Upper lobe of right lung (tissue), 1 donor: ENCODE measurements around the gene RCSD1. TPM values are rescaled to one million over a fixed set of nuclear protein-coding genes. Genes with fewer than 3 reads are reported as not detected.
A peak's percentile ranks its signal among the peaks of the same experiment; 100 is the strongest.

Experiments
- ATAC-seq: fragments of 200-7000 bp; cut with Tn5 transposase; one replicate; pipeline ENCODE4 v1.9.1; 2020; ENCODE audit warnings: mild to moderate bottlenecking, moderate library complexity
- DNase-seq: peaks from one replicate; pipeline ENCODE4 v3.0.0-alpha.2; 2020
- H3K27ac ChIP-seq: fragments of 200-600 bp; one replicate; pipeline ENCODE4 v1.8.0; 2022
- H3K27me3 ChIP-seq: fragments of 200-600 bp; one replicate; pipeline ENCODE4 v1.8.0; 2022; ENCODE audit warnings: mild to moderate bottlenecking
- H3K36me3 ChIP-seq: fragments of 200-600 bp; one replicate; pipeline ENCODE4 v1.8.0; 2022
- H3K4me1 ChIP-seq: fragments of 200-600 bp; one replicate; pipeline ENCODE4 v1.8.0; 2022
- H3K4me3 ChIP-seq: fragments of 200-600 bp; one replicate; pipeline ENCODE4 v1.8.0; 2022; ENCODE audit warnings: mild to moderate bottlenecking
- H3K9me3 ChIP-seq: fragments of 200-600 bp; one replicate; pipeline ENCODE4 v1.8.0; 2022
- CTCF ChIP-seq: fragments of 200-600 bp; IDR thresholded peaks from one replicate; pipeline ENCODE4 v1.8.0; 2022; ENCODE audit warnings: antibody characterized with exemption
- intact Hi-C: fragments of 100-400 bp; cut with DNase I; formaldehyde crosslinking; loops from one replicate; pipeline ENCODE4 v1.11.0; 2022
- total RNA-seq: library from RNA; stranded (reverse); fragmentation: NEBNext Ultra II Directional; extraction: Animal tissue kit (Norgen Biotek cat#: 25700); gene quantifications from one replicate; pipeline ENCODE4 v1.2.1, GENCODE V29; 2021
- donor health status: DM: no; HTN: yes; CAD: no; lungs with severe emphysema.

RCSD1 gene
- total RNA-seq, 1 donor from 2014 or later, result 14.8 TPM

GRCh38 chr1:167633258-167633944 is 3.4 kb downstream of the RCSD1 start:
- no peaks in the 10 kb centered on the region for H3K27me3 ChIP-seq
- no peaks in the 10 kb centered on the region for H3K36me3 ChIP-seq
- peak overlapping the region; percentile 17 for H3K27ac ChIP-seq
- intact Hi-C loops, result no loop called here
- peaks cover 41% of the 10 kb centered on the region for H3K4me1 ChIP-seq
- ATAC-seq, result no peak
- no peak overlapping the region for H3K4me3 ChIP-seq
- TF ChIP-seq CTCF, result no peak
- no peak for DNase-seq
- no peaks in the 10 kb centered on the region for H3K9me3 ChIP-seq

- Histone ChIP-seq H3K9me3 (no peaks in the 10 kb centered on the region), H3K4me3 (no peak overlapping the region), H3K27ac (no peak overlapping the region), H3K4me1 (peaks cover 31% of the 10 kb centered on the region), H3K36me3 (no peaks in the 10 kb centered on the region), H3K27me3 (no peaks in the 10 kb centered on the region)
- no peak for DNase-seq
- intact Hi-C loops, result no loop called here
- no peak for ATAC-seq
- no peak for TF ChIP-seq CTCF
Measured at GRCh38 chr1:167634435-167634834, 4.4 kb downstream of the RCSD1 start.

GRCh38 chr1:167635156-167635648 is 5.2 kb downstream of the RCSD1 start:
- ATAC-seq, result no peak
- intact Hi-C loops, result no loop called here
- TF ChIP-seq CTCF, result no peak
- Histone ChIP-seq H3K4me3 (no peak overlapping the region), H3K4me1 (peaks cover 27% of the 10 kb centered on the region), H3K9me3 (no peaks in the 10 kb centered on the region), H3K36me3 (no peaks in the 10 kb centered on the region), H3K27me3 (no peaks in the 10 kb centered on the region), H3K27ac (no peak overlapping the region)
- no peak for DNase-seq

GRCh38 chr1:167635941-167636340 is 5.9 kb downstream of the RCSD1 start:
- Histone ChIP-seq H3K27me3 (no peaks in the 10 kb centered on the region), H3K9me3 (no peaks in the 10 kb centered on the region), H3K36me3 (no peaks in the 10 kb centered on the region), H3K27ac (no peak overlapping the region), H3K4me3 (no peak overlapping the region), H3K4me1 (peaks cover 27% of the 10 kb centered on the region)
- intact Hi-C loops, result no loop called here
- no peak for TF ChIP-seq CTCF
- DNase-seq, result no peak
- ATAC-seq, result no peak

- ATAC-seq (no peak), DNase-seq (no peak)
- no peak overlapping the region for H3K27ac ChIP-seq
- H3K27me3 ChIP-seq, result no peaks in the 10 kb centered on the region
- intact Hi-C loops, result no loop called here
- H3K4me3 ChIP-seq, result no peak overlapping the region
- peaks cover 12% of the 10 kb centered on the region for H3K4me1 ChIP-seq
- H3K36me3 ChIP-seq, result no peaks in the 10 kb centered on the region
- no peaks in the 10 kb centered on the region for H3K9me3 ChIP-seq
- no peak for TF ChIP-seq CTCF
Measured at GRCh38 chr1:167638064-167638463, 8.0 kb downstream of the RCSD1 start.
